Nephron progenitor cell (in vitro differentiated cells): ENCODE measurements around the gene CFAP74.
A peak's percentile ranks its signal among the peaks of the same experiment; 100 is the strongest.

ENCODE experiments used
- DNase-seq: peaks from one replicate; pipeline ENCODE4 v3.0.0; 2021
- H3K27ac Mint-ChIP-seq: 2 replicates; pipeline ENCODE4 v1.8.0; 2021; ENCODE audit warnings: mild to moderate bottlenecking, moderate library complexity, mixed read lengths
- H3K27me3 Mint-ChIP-seq: 2 replicates; pipeline ENCODE4 v1.8.0; 2021; ENCODE audit warnings: mild to moderate bottlenecking, low read depth, mixed read lengths; ENCODE audit not compliant: poor library complexity
- H3K36me3 Mint-ChIP-seq: 2 replicates; pipeline ENCODE4 v1.8.0; 2021; ENCODE audit warnings: low read depth, mixed read lengths
- H3K4me1 Mint-ChIP-seq: 2 replicates; pipeline ENCODE4 v1.8.0; 2021; ENCODE audit warnings: mixed read lengths
- H3K4me3 Mint-ChIP-seq: 2 replicates; pipeline ENCODE4 v1.8.0; 2021; ENCODE audit warnings: mild to moderate bottlenecking, moderate library complexity, mixed read lengths
- H3K9me3 Mint-ChIP-seq: 2 replicates; pipeline ENCODE4 v1.8.0; 2021; ENCODE audit warnings: mild to moderate bottlenecking, moderate library complexity, mixed read lengths
- TF ChIP-seq, protein P1 (sequence below): fragments of 200-600 bp; sonication (generic); IDR thresholded peaks from 2 replicates; pipeline ENCODE4 v1.5.0; 2021; ENCODE audit warnings: antibody characterized with exemption

CFAP74 gene

DNA sequence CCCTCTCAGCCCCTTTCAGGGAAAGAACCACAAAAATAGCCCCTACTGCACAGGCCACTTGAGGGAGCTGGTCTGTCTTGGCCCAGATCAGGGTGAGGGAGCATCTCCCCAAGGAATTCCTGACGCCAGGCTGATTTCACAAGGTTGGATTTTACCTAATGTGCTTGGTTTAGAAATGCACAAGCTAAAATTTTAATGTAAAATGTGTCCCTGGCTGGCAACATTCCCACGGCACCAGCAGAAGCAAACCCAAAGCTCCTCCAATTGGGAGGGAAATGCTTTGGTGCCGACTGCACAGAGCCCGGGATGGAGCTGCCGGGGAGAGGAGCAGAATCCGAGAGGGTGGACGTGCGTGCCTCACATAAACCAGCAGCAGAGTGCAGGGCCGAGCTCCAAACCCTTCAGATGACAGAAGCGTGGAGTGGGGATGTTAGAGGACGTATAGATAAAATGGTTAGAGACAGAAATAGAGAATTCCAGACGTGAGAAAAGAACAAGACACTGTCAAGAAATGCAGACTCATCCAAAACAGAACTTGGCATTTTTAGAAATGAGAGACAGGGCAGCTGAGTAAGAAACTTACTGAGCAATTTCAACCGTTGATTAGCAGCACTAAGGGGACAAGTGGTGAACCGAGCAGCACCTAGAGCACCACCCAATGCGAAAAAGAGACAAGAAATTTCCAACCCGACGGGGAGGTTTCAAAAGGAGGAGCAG lies 42.9 kb downstream of the CFAP74 start:
- Mint-ChIP-seq H3K27ac (no peak overlapping the region), H3K27me3 (peaks cover 17% of the 10 kb centered on the region), H3K4me1 (peaks cover 43% of the 10 kb centered on the region), H3K4me3 (peak overlapping the region; percentile 1), H3K9me3 (peaks cover 8% of the 10 kb centered on the region), H3K36me3 (no peaks in the 10 kb centered on the region)
- TF ChIP-seq, protein P1, sequence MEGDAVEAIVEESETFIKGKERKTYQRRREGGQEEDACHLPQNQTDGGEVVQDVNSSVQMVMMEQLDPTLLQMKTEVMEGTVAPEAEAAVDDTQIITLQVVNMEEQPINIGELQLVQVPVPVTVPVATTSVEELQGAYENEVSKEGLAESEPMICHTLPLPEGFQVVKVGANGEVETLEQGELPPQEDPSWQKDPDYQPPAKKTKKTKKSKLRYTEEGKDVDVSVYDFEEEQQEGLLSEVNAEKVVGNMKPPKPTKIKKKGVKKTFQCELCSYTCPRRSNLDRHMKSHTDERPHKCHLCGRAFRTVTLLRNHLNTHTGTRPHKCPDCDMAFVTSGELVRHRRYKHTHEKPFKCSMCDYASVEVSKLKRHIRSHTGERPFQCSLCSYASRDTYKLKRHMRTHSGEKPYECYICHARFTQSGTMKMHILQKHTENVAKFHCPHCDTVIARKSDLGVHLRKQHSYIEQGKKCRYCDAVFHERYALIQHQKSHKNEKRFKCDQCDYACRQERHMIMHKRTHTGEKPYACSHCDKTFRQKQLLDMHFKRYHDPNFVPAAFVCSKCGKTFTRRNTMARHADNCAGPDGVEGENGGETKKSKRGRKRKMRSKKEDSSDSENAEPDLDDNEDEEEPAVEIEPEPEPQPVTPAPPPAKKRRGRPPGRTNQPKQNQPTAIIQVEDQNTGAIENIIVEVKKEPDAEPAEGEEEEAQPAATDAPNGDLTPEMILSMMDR = no peak
- no peak for DNase-seq

DNA sequence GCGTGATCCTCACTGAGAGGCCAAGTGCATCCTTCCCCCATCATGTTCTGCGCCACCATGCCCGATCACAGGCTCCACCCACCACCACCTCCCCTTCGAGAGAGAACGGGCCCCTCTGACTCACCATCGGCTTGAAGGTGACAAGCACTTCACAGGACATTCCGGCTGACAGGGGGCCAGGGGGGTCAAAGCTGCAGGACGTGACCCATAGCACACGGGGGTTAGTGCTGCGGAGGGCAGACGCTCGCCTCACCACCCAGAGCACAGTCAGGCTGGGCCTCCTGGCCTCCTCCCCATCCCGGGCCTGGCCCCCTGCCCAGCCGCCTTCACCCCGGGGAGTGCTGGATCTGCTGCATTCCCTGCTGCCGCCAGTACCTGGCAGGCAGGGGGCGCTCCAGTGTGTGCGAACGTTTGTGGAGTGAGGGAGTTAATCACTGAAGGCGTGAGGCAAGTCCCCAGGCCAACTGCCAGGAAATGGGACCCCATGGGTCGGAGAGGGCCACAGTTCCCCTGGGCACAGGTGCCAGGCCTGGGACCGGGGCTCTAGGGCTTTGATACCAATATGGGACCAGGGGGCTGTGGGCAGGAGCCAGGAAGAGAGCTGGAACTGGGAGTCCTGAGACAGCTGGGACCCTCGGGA lies 43.6 kb downstream of the CFAP74 start:
- Mint-ChIP-seq H3K4me3 (peak overlapping the region; percentile 52), H3K9me3 (peaks cover 8% of the 10 kb centered on the region), H3K36me3 (no peaks in the 10 kb centered on the region), H3K4me1 (peaks cover 50% of the 10 kb centered on the region), H3K27me3 (peaks cover 17% of the 10 kb centered on the region), H3K27ac (no peak overlapping the region)
- TF ChIP-seq, protein P1 = peak; percentile 85
- DNase-seq = peak; percentile 90

DNA sequence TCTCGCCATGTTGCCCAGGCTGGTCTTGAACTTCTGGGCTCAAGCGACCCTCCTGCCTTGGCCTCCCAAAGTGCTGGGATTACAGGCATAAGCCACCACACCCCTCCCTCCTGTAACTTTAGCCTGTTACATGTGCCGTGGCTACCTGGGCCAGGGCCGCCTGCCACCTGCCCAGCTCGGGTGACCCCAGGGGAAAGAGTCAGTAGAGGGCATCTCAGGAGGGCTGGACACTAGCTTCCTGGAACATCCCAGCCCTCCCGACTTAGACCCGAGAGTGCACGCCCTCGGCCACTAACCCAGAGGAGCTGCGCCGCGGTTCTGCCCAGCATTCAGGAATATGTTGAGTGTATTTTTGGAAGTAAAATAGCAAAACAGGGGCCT lies 44.1 kb downstream of the CFAP74 start:
- Mint-ChIP-seq H3K27ac (no peak overlapping the region), H3K4me3 (no peak overlapping the region), H3K36me3 (no peaks in the 10 kb centered on the region), H3K4me1 (peaks cover 54% of the 10 kb centered on the region), H3K27me3 (peaks cover 17% of the 10 kb centered on the region), H3K9me3 (peaks cover 8% of the 10 kb centered on the region)
- TF ChIP-seq, protein P1 = no peak
- DNase-seq = no peak

DNA sequence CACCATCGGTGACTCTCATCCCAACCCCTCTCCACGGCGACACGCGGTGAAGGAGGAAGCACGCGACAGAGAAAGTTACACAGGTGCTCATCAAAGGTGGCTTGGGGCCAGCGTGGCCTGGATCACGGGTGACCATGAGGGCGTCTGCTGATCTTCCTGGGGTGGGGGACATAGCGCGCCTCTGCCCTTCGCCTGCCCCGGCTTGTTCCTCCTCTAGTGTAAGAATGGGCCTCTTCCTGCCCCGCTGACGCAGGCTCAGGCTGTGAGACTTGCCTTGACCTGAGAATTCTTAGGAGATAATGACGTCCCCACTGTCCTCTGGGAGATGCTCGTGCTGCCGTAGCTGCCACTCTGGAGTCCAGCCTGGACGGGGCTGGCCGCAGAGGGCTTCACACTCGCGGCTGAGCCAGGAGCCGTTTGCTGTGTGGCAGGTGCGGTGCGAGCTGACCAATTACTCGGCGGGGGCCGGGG lies 45.5 kb downstream of the CFAP74 start:
- Mint-ChIP-seq H3K4me3 (no peak overlapping the region), H3K4me1 (peaks cover 60% of the 10 kb centered on the region), H3K27ac (peak overlapping the region; percentile 48), H3K9me3 (peaks cover 8% of the 10 kb centered on the region), H3K27me3 (peaks cover 21% of the 10 kb centered on the region), H3K36me3 (no peaks in the 10 kb centered on the region)
- DNase-seq = no peak
- TF ChIP-seq, protein P1 = no peak

DNA sequence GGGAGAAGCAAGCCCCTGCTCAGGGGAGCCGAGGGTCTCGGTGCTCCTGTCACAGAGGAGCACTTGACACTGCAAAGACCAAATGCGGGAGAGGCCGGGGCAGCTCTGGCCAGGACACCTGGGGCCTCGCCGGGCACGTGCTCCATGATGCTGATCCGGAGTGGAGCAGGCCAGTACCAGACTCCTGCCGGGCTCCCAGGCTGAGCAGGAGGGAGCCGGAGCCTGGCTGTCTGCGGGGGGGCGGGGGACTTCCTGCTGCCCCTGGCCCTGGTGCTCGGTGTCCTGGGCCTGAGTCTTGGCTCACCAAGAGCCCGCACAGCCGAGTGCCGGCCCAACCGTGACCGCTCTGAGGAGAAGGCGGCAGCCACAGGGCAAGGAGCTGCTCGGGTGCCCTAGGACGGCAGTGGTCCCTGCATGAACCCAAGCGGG lies 46.0 kb downstream of the CFAP74 start:
- no peak overlapping the region for H3K27ac Mint-ChIP-seq
- peak; percentile 28 for DNase-seq
- H3K9me3 Mint-ChIP-seq = peaks cover 5% of the 10 kb centered on the region
- TF ChIP-seq, protein P1 = no peak
- H3K36me3 Mint-ChIP-seq = no peaks in the 10 kb centered on the region
- H3K4me3 Mint-ChIP-seq = no peak overlapping the region
- peaks cover 18% of the 10 kb centered on the region for H3K27me3 Mint-ChIP-seq
- H3K4me1 Mint-ChIP-seq = peaks cover 59% of the 10 kb centered on the region
